GM12873 (cell line): ENCODE data around the gene JCHAIN.

ENCODE experiments used
- CTCF ChIP-seq: IDR thresholded peaks from 2 replicates; pipeline ENCODE4 v1.5.1; 2012; ENCODE audit warnings: low read depth, mild to moderate bottlenecking, moderate library complexity, low read length, control low read depth; ENCODE audit not compliant: insufficient read depth; ENCODE audit errors: missing control alignments

The JCHAIN gene

GRCh38 chr4:70607334-70607853 is 58.9 kb downstream of the JCHAIN start:
- no peak for TF ChIP-seq CTCF

- TF ChIP-seq CTCF: no peak
Measured at GRCh38 chr4:70606459-70606858, 59.8 kb downstream of the JCHAIN start.
